Common myeloid progenitor, CD34-positive (primary cell): Measurements from ENCODE around the gene WDFY4.

ENCODE experiments used
- CTCF ChIA-PET: fragments of 350-600 bp; sonication (Branson Sonifier 250); formaldehyde crosslinking; loops from one replicate; lab custom pipeline; 2021; ENCODE audit warnings: antibody characterized with exemption; lab: Charles Lee
- POLR2A ChIA-PET: fragments of 350-600 bp; sonication (Branson Sonifier 250); formaldehyde crosslinking; loops from one replicate; lab custom pipeline; 2021; ENCODE audit warnings: antibody characterized with exemption; lab: Charles Lee
- DNase-seq, 3 donors: peaks; one replicate each; pipeline versions ENCODE4 v3.0.0 to v3.0.0-alpha.2; 2013
- H3K27ac ChIP-seq, 2 experiments: 1 replicate in 1 of 2; 2 replicates in 1 of 2; pipeline ENCODE4 v1.7.0; 2013; ENCODE audit warnings: inconsistent platforms in 2 of 2, low read length in 2 of 2, mild to moderate bottlenecking in 2 of 2, low read depth in 1 of 2, moderate library complexity in 1 of 2; ENCODE audit not compliant: severe bottlenecking in 2 of 2, insufficient read depth in 1 of 2, poor library complexity in 1 of 2
- H3K27me3 ChIP-seq, 5 experiments: replicated peaks in 2 of 5; 1 replicate in 3 of 5; 2 replicates in 2 of 5; pipeline versions ENCODE4 v1.6.1 to v1.7.0; 2013; ENCODE audit warnings: low read length in 4 of 5, mild to moderate bottlenecking in 2 of 5, moderate library complexity in 2 of 5, inconsistent platforms in 1 of 5; ENCODE audit not compliant: insufficient read depth in 5 of 5, control insufficient read depth in 4 of 5
- H3K36me3 ChIP-seq, 4 experiments: 1 replicate in 2 of 4; 2 replicates in 2 of 4; pipeline versions ENCODE4 v1.6.1 to v1.7.0; 2013; ENCODE audit warnings: low read length in 3 of 4, control low read depth in 1 of 4, mild to moderate bottlenecking in 1 of 4; ENCODE audit not compliant: control insufficient read depth in 4 of 4, insufficient read depth in 4 of 4
- H3K4me1 ChIP-seq, 4 experiments: 1 replicate in 3 of 4; 2 replicates in 1 of 4; pipeline versions ENCODE4 v1.6.1 to v1.7.1; 2013; ENCODE audit warnings: low read length in 3 of 4, mild to moderate bottlenecking in 3 of 4, control low read depth in 1 of 4, inconsistent platforms in 1 of 4, moderate library complexity in 1 of 4; ENCODE audit not compliant: control insufficient read depth in 4 of 4, insufficient read depth in 4 of 4; ENCODE audit errors: control extremely low read depth in 1 of 4
- H3K4me3 ChIP-seq, 7 experiments: 1 replicate in 4 of 7; 2 replicates in 3 of 7; pipeline versions ENCODE4 v1.5.1 to v1.7.0; 2013; ENCODE audit warnings: mild to moderate bottlenecking in 7 of 7, low read length in 6 of 7, moderate library complexity in 6 of 7, inconsistent platforms in 2 of 7, low read depth in 2 of 7, control low read depth in 1 of 7; ENCODE audit not compliant: insufficient read depth in 4 of 7, control insufficient read depth in 1 of 7; ENCODE audit errors: extremely low read depth in 1 of 7
- H3K9me3 ChIP-seq, 5 experiments: 1 replicate in 4 of 5; 2 replicates in 1 of 5; pipeline versions ENCODE4 v1.6.1 to v1.7.1; 2013; ENCODE audit warnings: low read length in 4 of 5, mild to moderate bottlenecking in 2 of 5, inconsistent platforms in 1 of 5, low read depth in 1 of 5, moderate library complexity in 1 of 5; ENCODE audit not compliant: control insufficient read depth in 4 of 5, insufficient read depth in 2 of 5; ENCODE audit errors: control extremely low read depth in 1 of 5
- WGBS: methylation state at CpG from one replicate; pipeline ENCODE4 v1.1.5; 2013; ENCODE audit not compliant: insufficient coverage; 5-methylcytosine and 5-hydroxymethylcytosine counted together

WDFY4 gene

GRCh38 chr10:48776005-48776522 lies 91.4 kb downstream of the WDFY4 start:
- no peaks in the 10 kb centered on the region for H3K27me3 ChIP-seq
- peak overlapping the region in 1 of 2 experiments; percentile 17 for H3K27ac ChIP-seq
- CTCF ChIA-PET: no interaction called here
- H3K9me3 ChIP-seq: no peaks in the 10 kb centered on the region
- H3K36me3 ChIP-seq: peaks cover 19 to 88% (median 54%) of the 10 kb centered on the region in 4 experiments
- POLR2A ChIA-PET: interaction anchor here (0.6 kb wide), 1 partner anchor 76 kb away, joined by 3 read pairs; no protein-coding TSS in a partner anchor
- no peaks in the 10 kb centered on the region for H3K4me1 ChIP-seq
- H3K4me3 ChIP-seq: no peak overlapping the region
- DNase-seq: no peak
- WGBS: 99% methylated on average over 5 of the region's 5 CpGs

GRCh38 chr10:48776528-48776927 lies 91.9 kb downstream of the WDFY4 start:
- peaks cover 19 to 83% (median 54%) of the 10 kb centered on the region in 4 experiments for H3K36me3 ChIP-seq
- no peaks in the 10 kb centered on the region for H3K4me1 ChIP-seq
- no peak overlapping the region for H3K4me3 ChIP-seq
- H3K27ac ChIP-seq: no peak overlapping the region
- H3K9me3 ChIP-seq: no peaks in the 10 kb centered on the region
- DNase-seq: no peak
- no peaks in the 10 kb centered on the region for H3K27me3 ChIP-seq
- 95% methylated on average over 5 of the region's 9 CpGs for WGBS
- ChIA-PET CTCF (no interaction called here), POLR2A (no interaction called here)

- Histone ChIP-seq H3K4me3 (no peak overlapping the region), H3K36me3 (peaks cover 19 to 81% (median 52%) of the 10 kb centered on the region in 4 experiments), H3K4me1 (no peaks in the 10 kb centered on the region), H3K9me3 (no peaks in the 10 kb centered on the region), H3K27ac (no peak overlapping the region), H3K27me3 (no peaks in the 10 kb centered on the region)
- POLR2A ChIA-PET: no interaction called here
- CTCF ChIA-PET: no interaction called here
- 91% methylated on average over 3 of the region's 3 CpGs for WGBS
- no peak for DNase-seq
Observed at GRCh38 chr10:48777110-48777509, 92.4 kb downstream of the WDFY4 start.

- CTCF ChIA-PET: no interaction called here
- no peak overlapping the region for H3K4me3 ChIP-seq
- POLR2A ChIA-PET: no interaction called here
- H3K4me1 ChIP-seq: no peaks in the 10 kb centered on the region
- no peaks in the 10 kb centered on the region for H3K9me3 ChIP-seq
- DNase-seq: no peak
- peaks cover 16 to 87% (median 54%) of the 10 kb centered on the region in 4 experiments for H3K36me3 ChIP-seq
- WGBS: 100% methylated on average over 8 of the region's 12 CpGs
- no peaks in the 10 kb centered on the region for H3K27me3 ChIP-seq
- no peak overlapping the region for H3K27ac ChIP-seq
Observed at GRCh38 chr10:48778193-48778857, 93.7 kb downstream of the WDFY4 start.

- Histone ChIP-seq H3K27me3 (no peaks in the 10 kb centered on the region), H3K4me3 (no peak overlapping the region), H3K27ac (no peak overlapping the region), H3K9me3 (no peaks in the 10 kb centered on the region), H3K4me1 (no peaks in the 10 kb centered on the region), H3K36me3 (peaks cover 16 to 83% (median 53%) of the 10 kb centered on the region in 4 experiments)
- ChIA-PET POLR2A (no interaction called here), CTCF (no interaction called here)
- 97% methylated on average over 5 of the region's 5 CpGs for WGBS
- no peak for DNase-seq
Observed at GRCh38 chr10:48779077-48779476, 94.4 kb downstream of the WDFY4 start.

GRCh38 chr10:48779546-48780152 lies 95.0 kb downstream of the WDFY4 start:
- no peak overlapping the region for H3K4me3 ChIP-seq
- 98% methylated on average over 6 of the region's 6 CpGs for WGBS
- H3K9me3 ChIP-seq: no peaks in the 10 kb centered on the region
- H3K4me1 ChIP-seq: no peaks in the 10 kb centered on the region
- POLR2A ChIA-PET: no interaction called here
- DNase-seq: no peak
- peaks cover 16 to 77% (median 49%) of the 10 kb centered on the region in 4 experiments for H3K36me3 ChIP-seq
- H3K27ac ChIP-seq: no peak overlapping the region
- H3K27me3 ChIP-seq: no peaks in the 10 kb centered on the region
- CTCF ChIA-PET: no interaction called here

GRCh38 chr10:48780341-48780740 lies 95.7 kb downstream of the WDFY4 start:
- no peak for DNase-seq
- no peaks in the 10 kb centered on the region for H3K4me1 ChIP-seq
- H3K27ac ChIP-seq: no peak overlapping the region
- H3K4me3 ChIP-seq: no peak overlapping the region
- ChIA-PET POLR2A (no interaction called here), CTCF (no interaction called here)
- H3K36me3 ChIP-seq: peaks cover 15 to 71% (median 46%) of the 10 kb centered on the region in 4 experiments
- no peaks in the 10 kb centered on the region for H3K27me3 ChIP-seq
- 100% methylated on average over 3 of the region's 5 CpGs for WGBS
- H3K9me3 ChIP-seq: peaks cover 0 to 2% (median 0%) of the 10 kb centered on the region in 5 experiments
